ENCODE measurements around the gene GMPPA. TPM values are rescaled to one million over a fixed set of nuclear protein-coding genes. Genes with fewer than 3 reads are reported as not detected.

The GMPPA gene
- total RNA-seq, 1 donor from 2014 or later = 22.2 TPM

- no peak for DNase-seq (ENCODE audit: low read depth in 2 of 2)
Observed at GRCh38 chr2:219538956-219539788, 40.5 kb downstream of the GMPPA start.

GRCh38 chr2:219539926-219540678 is 41.4 kb downstream of the GMPPA start:
- no peak for DNase-seq (ENCODE audit: low read depth in 2 of 2)

GRCh38 chr2:219540784-219541504 is 42.3 kb downstream of the GMPPA start:
- no peak for DNase-seq (ENCODE audit: low read depth in 2 of 2)

GRCh38 chr2:219541611-219542180 is 43.0 kb downstream of the GMPPA start:
- peak; percentile 60 to 79 for DNase-seq (ENCODE audit: low read depth in 2 of 2)

- peak in 1 of 2 donors; percentile 7 for DNase-seq (ENCODE audit: low read depth in 2 of 2)
Observed at GRCh38 chr2:219542931-219543595, 44.4 kb downstream of the GMPPA start.

GRCh38 chr2:219543596-219544358 is 45.1 kb downstream of the GMPPA start, which contains the start of the genes CHPF and TMEM198:
Gene CHPF, minus strand, starts transcription at chr2:219543809. Its CDS starts 271 bp downstream, at chr2:219543538.
Gene TMEM198, plus strand, starts transcription at chr2:219544028. Its CDS starts 700 bp downstream, at chr2:219544728.
- peak; percentile 75 to 91 for DNase-seq (ENCODE audit: low read depth in 2 of 2)

- no peak for DNase-seq (ENCODE audit: low read depth in 2 of 2)
Observed at GRCh38 chr2:219544567-219544966, 45.9 kb downstream of the GMPPA start.

- no peak for DNase-seq (ENCODE audit: low read depth in 2 of 2)
Observed at GRCh38 chr2:219545295-219545942, 46.7 kb downstream of the GMPPA start.

GRCh38 chr2:219545943-219546352 is 47.3 kb downstream of the GMPPA start:
- no peak for DNase-seq (ENCODE audit: low read depth in 2 of 2)

GRCh38 chr2:219547621-219548020 is 48.9 kb downstream of the GMPPA start:
- no peak for DNase-seq (ENCODE audit: low read depth in 2 of 2)

GRCh38 chr2:219548990-219549389 is 50.3 kb downstream of the GMPPA start:
- no peak for DNase-seq (ENCODE audit: low read depth in 2 of 2)

GRCh38 chr2:219549619-219550018 is 50.9 kb downstream of the GMPPA start:
- DNase-seq (ENCODE audit: low read depth in 2 of 2) = no peak

GRCh38 chr2:219551441-219552381 is 53.0 kb downstream of the GMPPA start:
- DNase-seq (ENCODE audit: low read depth in 2 of 2) = no peak

GRCh38 chr2:219552382-219553167 is 53.9 kb downstream of the GMPPA start:
- peak in 1 of 2 donors; percentile 70 for DNase-seq (ENCODE audit: low read depth in 2 of 2)

GRCh38 chr2:219553168-219553417 is 54.4 kb downstream of the GMPPA start:
- no peak for DNase-seq (ENCODE audit: low read depth in 2 of 2)

GRCh38 chr2:219553463-219553963 is 54.8 kb downstream of the GMPPA start:
- no peak for DNase-seq (ENCODE audit: low read depth in 2 of 2)

GRCh38 chr2:219554350-219554749 is 55.7 kb downstream of the GMPPA start:
- no peak for DNase-seq (ENCODE audit: low read depth in 2 of 2)

GRCh38 chr2:219555956-219556355 is 57.3 kb downstream of the GMPPA start:
- no peak for DNase-seq (ENCODE audit: low read depth in 2 of 2)

Data from dermis microvascular lymphatic vessel endothelial cell (primary cell).